GM06990 (cell line): ENCODE measurements around the gene RFXANK.
"Not testable (repeated sequence)": the region's sequence is repeated elsewhere in the genome, so short reads cannot be mapped to it uniquely, and the experiment has no call there.

Experiments
- DNase-seq: peaks from one replicate; pipeline ENCODE4 v3.0.0-alpha.2; 2011; ENCODE audit not compliant: insufficient read length; ENCODE audit errors: extremely low read depth
- H3K27me3 ChIP-seq: replicated peaks from 2 replicates; pipeline ENCODE4 v1.6.0; 2011; ENCODE audit warnings: low read length; ENCODE audit not compliant: control insufficient read depth, insufficient read depth
- H3K36me3 ChIP-seq: 2 replicates; pipeline ENCODE4 v1.5.1; 2011; ENCODE audit warnings: low read length; ENCODE audit not compliant: control insufficient read depth, insufficient read depth
- H3K4me3 ChIP-seq: replicated peaks from 2 replicates; pipeline ENCODE4 v1.5.1; 2011; ENCODE audit warnings: low read depth, mild to moderate bottlenecking, control low read depth, low read length
- TF ChIP-seq, protein P1 (sequence below): IDR thresholded peaks from 2 replicates; pipeline ENCODE4 v1.5.1; 2011; ENCODE audit warnings: low read length, control low read depth, mild to moderate bottlenecking, inconsistent platforms; ENCODE audit not compliant: insufficient read depth, poor library complexity, severe bottlenecking

Gene RFXANK

DNA sequence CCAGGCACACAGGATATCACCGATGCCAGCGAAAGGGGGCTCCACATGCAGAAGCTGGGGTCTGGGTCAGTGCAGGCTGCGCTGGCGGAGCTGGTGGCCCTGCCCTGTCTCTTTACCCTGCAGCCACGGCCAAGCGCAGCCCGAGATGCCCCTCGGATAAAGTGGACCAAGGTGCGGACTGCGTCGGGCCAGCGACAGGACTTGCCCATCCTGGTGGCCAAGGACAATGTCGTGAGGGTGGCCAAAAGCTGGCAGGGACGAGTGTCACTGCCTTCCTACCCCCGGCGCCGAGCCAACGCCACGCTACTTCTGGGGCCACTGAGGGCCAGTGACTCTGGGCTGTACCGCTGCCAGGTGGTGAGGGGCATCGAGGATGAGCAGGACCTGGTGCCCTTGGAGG is 26.9 kb downstream of the RFXANK start:
- Histone ChIP-seq H3K36me3 (no peaks in the 10 kb centered on the region), H3K4me3 (no peak overlapping the region), H3K27me3 (no peaks in the 10 kb centered on the region)
- no peak for DNase-seq
- TF ChIP-seq, protein P1, sequence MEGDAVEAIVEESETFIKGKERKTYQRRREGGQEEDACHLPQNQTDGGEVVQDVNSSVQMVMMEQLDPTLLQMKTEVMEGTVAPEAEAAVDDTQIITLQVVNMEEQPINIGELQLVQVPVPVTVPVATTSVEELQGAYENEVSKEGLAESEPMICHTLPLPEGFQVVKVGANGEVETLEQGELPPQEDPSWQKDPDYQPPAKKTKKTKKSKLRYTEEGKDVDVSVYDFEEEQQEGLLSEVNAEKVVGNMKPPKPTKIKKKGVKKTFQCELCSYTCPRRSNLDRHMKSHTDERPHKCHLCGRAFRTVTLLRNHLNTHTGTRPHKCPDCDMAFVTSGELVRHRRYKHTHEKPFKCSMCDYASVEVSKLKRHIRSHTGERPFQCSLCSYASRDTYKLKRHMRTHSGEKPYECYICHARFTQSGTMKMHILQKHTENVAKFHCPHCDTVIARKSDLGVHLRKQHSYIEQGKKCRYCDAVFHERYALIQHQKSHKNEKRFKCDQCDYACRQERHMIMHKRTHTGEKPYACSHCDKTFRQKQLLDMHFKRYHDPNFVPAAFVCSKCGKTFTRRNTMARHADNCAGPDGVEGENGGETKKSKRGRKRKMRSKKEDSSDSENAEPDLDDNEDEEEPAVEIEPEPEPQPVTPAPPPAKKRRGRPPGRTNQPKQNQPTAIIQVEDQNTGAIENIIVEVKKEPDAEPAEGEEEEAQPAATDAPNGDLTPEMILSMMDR, result no peak

DNA sequence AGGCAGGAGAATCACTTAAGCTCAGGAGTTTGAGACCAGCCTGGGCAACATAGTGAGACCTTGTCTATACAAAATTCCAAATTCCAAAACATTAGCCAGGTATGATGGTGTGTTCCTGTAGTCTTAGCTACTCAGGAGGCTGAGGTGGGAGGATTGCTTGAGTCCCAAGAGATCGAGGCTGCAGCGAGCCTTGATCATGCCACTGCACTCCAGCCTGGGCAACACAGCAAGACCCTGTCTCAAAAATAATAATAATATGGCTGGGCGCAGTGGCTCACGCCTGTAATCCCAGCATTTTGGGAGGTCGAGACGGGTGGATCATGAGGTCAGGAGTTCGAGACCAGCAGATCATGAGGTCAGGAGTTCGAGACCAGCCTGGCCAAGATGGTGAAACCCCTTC is 28.9 kb downstream of the RFXANK start:
- not testable (repeated sequence) for DNase-seq, H3K27me3 ChIP-seq, H3K4me3 ChIP-seq, H3K36me3 ChIP-seq

DNA sequence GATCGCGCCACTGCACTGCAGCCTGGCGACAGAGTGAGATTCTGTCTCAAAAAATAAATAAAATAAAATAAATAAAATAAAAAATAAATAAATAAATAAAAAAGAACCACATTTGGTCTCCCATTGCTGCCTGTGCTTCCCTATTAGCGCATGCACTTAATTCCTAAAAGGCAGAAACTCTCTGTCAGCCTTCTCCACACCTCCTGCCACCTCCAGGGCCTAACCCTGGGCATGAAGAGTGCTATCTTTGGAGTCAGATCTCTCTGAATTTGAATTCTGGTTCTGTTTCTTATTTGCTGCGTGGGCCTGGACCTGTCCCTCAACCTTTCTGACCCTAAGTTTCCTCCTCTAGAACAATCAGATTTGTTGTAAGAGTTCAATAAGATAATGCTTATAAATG is 31.0 kb downstream of the RFXANK start:
- Histone ChIP-seq H3K4me3 (no peak overlapping the region), H3K27me3 (no peaks in the 10 kb centered on the region; the same call in 1 of the 2 replicates), H3K36me3 (no peaks in the 10 kb centered on the region)
- TF ChIP-seq, protein P1, result no peak
- no peak for DNase-seq

DNA sequence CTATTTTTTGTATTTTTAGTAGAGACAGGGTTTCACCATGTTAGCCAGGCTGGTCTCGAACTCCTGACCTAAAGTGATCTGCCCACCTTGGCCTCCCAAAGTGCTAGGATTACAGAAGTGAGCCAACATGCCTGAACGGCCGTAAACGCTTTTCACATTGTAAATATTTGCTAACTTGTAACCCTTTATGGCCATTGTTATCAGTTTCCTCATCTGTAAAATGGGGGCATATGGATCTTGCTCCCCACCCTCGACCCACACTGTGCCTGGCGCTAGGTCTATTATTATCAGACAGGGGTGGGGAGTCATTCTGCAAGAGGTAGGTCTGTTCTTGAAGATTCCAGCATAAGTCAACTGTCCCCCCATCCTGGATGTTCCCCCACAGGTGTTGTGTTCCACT is 31.6 kb downstream of the RFXANK start:
- TF ChIP-seq, protein P1, result no peak
- no peak overlapping the region for H3K4me3 ChIP-seq
- DNase-seq, result no peak
- no peaks in the 10 kb centered on the region for H3K36me3 ChIP-seq
- H3K27me3 ChIP-seq, result no peaks in the 10 kb centered on the region; the same call in 1 of the 2 replicates

DNA sequence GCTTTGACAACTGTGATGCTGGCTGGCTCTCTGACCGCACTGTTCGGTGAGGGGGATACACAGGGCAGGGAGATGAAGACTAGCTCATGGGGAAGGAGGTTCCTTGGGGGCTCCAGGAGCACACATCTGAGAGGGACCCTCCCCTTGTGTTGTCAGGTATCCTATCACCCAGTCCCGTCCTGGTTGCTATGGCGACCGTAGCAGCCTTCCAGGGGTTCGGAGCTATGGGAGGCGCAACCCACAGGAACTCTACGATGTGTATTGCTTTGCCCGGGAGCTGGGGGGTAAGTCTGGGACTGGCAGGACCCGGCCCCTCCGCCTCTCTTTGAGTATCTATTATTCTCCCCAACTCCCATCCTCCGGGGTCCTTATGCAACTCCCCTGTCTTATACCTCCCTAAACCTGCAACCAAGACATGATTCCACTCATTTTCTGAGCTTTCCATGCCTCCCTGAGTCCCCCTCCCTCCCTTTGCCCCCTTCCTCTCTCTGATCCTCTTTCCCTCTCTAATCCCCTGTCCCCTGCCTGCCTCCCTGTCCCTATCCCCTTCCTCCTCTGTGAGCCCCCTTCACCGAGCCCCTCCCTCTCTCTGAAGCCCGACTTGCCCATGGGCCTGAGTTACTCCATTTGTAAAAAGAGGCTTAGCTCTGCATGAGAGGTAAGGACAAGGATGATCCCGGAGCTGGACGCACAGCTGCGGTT is 32.2 kb downstream of the RFXANK start:
- Histone ChIP-seq H3K4me3 (no peak overlapping the region), H3K36me3 (no peaks in the 10 kb centered on the region), H3K27me3 (no peaks in the 10 kb centered on the region; the same call in 1 of the 2 replicates)
- DNase-seq, result no peak
- TF ChIP-seq, protein P1, result no peak

DNA sequence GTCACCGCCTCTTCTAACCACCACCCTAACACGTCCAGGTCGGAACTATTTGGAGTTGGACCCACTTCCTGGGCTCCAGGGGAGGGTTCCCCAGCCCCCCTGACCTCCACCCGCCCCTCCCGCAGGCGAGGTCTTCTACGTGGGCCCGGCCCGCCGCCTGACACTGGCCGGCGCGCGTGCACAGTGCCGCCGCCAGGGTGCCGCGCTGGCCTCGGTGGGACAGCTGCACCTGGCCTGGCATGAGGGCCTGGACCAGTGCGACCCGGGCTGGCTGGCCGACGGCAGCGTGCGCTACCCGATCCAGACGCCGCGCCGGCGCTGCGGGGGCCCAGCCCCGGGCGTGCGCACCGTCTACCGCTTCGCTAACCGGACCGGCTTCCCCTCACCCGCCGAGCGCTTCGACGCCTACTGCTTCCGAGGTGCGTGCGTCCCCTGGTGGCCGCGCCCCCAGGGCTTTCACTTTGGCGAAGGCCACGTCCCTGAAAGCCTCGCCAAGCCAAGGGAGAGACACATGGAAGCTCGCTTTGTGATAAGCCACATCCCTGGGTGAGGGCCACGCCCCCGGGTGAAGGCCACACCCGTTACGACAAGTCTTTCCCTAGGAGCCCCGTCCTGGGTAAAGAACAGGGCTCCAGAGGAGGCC is 32.9 kb downstream of the RFXANK start:
- Histone ChIP-seq H3K36me3 (no peaks in the 10 kb centered on the region), H3K4me3 (peak overlapping the region; percentile 42), H3K27me3 (no peaks in the 10 kb centered on the region; the same call in 1 of the 2 replicates)
- TF ChIP-seq, protein P1, result peak; percentile 76
- DNase-seq, result peak; percentile 76
